Memory B cell (primary cell): ENCODE data around the gene CERK.

ENCODE experiments used
- ATAC-seq: fragments of 150-1000 bp; cut with Tn5 transposase; 2 replicates; pipeline ENCODE4 v1.10.0; 2021; ENCODE audit warnings: low read depth, mild to moderate bottlenecking, moderate library complexity
- DNase-seq, 2 donors: peaks; one replicate each; pipeline ENCODE4 v3.0.0; 2022; ENCODE audit warnings: low spot score in 2 of 2
- H3K27ac Mint-ChIP-seq: one replicate; pipeline ENCODE4 v1.8.0; 2022; ENCODE audit warnings: mild to moderate bottlenecking, moderate library complexity, mixed read lengths
- H3K27me3 Mint-ChIP-seq: one replicate; pipeline ENCODE4 v1.8.0; 2022; ENCODE audit warnings: mixed read lengths
- H3K36me3 Mint-ChIP-seq: one replicate; pipeline ENCODE4 v1.8.0; 2022; ENCODE audit warnings: mild to moderate bottlenecking, mixed read lengths
- H3K4me1 Mint-ChIP-seq: one replicate; pipeline ENCODE4 v1.8.0; 2022; ENCODE audit warnings: mixed read lengths
- H3K4me3 Mint-ChIP-seq: one replicate; pipeline ENCODE4 v1.8.0; 2022; ENCODE audit warnings: mild to moderate bottlenecking, moderate library complexity, mixed read lengths
- H3K9me3 Mint-ChIP-seq: one replicate; pipeline ENCODE4 v1.8.0; 2022; ENCODE audit warnings: mixed read lengths

The CERK gene

GRCh38 chr22:46674906-46675305 lies 63.1 kb downstream of the CERK start:
- DNase-seq (no peak), ATAC-seq (no peak)
- Mint-ChIP-seq H3K4me1 (peaks cover 22% of the 10 kb centered on the region), H3K4me3 (no peak overlapping the region), H3K9me3 (no peaks in the 10 kb centered on the region), H3K36me3 (peaks cover 11% of the 10 kb centered on the region), H3K27ac (no peak overlapping the region), H3K27me3 (no peaks in the 10 kb centered on the region)

DNA sequence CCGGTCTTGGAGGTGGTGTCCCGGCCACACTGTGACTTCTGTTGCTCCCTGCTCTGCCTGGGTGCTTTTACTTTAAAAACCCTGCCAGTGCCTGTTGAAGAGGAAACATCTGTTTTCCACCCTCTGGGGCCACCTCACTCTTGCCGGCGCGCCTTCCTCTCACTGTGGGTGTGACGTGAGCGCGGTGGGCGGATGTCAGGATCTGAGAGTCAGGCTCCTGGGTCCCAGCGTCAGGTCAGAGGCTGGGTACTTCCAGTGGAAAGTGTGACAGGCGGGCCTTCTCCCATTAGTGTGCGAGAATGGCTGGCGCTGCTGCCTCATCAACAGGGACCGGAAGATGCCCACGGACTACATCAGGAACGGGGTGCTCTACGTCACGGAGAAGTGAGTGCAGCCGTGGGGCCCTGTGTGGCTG lies 63.7 kb downstream of the CERK start:
- H3K4me3 Mint-ChIP-seq: peak overlapping the region; percentile 80
- ATAC-seq: peak; percentile 84
- H3K4me1 Mint-ChIP-seq: peaks cover 22% of the 10 kb centered on the region
- DNase-seq: peak; percentile 64 to 65
- H3K27me3 Mint-ChIP-seq: no peaks in the 10 kb centered on the region
- no peaks in the 10 kb centered on the region for H3K9me3 Mint-ChIP-seq
- peak overlapping the region; percentile 66 for H3K27ac Mint-ChIP-seq
- H3K36me3 Mint-ChIP-seq: peaks cover 12% of the 10 kb centered on the region

- H3K9me3 Mint-ChIP-seq: no peaks in the 10 kb centered on the region
- peak overlapping the region; percentile 80 for H3K4me3 Mint-ChIP-seq
- DNase-seq (peak in 1 of 2 donors; percentile 45), ATAC-seq (peak; percentile 26)
- peak overlapping the region; percentile 66 for H3K27ac Mint-ChIP-seq
- peaks cover 22% of the 10 kb centered on the region for H3K4me1 Mint-ChIP-seq
- no peaks in the 10 kb centered on the region for H3K27me3 Mint-ChIP-seq
- peaks cover 16% of the 10 kb centered on the region for H3K36me3 Mint-ChIP-seq
These were observed 64.3 kb downstream of the CERK start for GRCh38 chr22:46673662-46674236.

GRCh38 chr22:46673205-46673604 lies 64.8 kb downstream of the CERK start:
- ATAC-seq: no peak

DNA sequence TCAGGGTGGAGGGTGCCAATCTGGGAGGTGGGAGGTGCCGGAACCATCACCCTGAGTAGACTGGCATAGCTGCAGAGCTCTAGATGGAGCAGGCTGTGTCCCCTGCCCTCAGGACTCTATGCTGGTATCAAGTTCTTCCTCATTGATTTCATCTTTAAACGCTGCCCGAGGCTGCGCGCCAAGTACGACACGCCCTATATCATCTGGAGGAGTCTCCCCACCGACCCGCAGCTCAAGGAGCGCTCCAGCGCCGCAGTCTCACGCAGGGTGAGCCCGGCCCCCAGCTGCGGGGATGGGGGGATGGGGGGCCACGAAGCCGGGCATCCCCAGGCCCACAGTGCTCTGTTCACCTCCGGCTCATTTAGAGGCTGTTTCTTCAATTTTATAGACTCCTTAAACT lies 65.3 kb downstream of the CERK start:
- Mint-ChIP-seq H3K4me3 (peak overlapping the region; percentile 27), H3K4me1 (peaks cover 22% of the 10 kb centered on the region), H3K27ac (no peak overlapping the region)

More at GRCh38 chr22:46673205-46673604, 64.8 kb downstream of the CERK start:
- Mint-ChIP-seq H3K27ac (no peak overlapping the region), H3K4me1 (peaks cover 22% of the 10 kb centered on the region), H3K9me3 (no peaks in the 10 kb centered on the region), H3K27me3 (no peaks in the 10 kb centered on the region), H3K36me3 (peaks cover 16% of the 10 kb centered on the region), H3K4me3 (no peak overlapping the region)
- DNase-seq: no peak

DNA sequence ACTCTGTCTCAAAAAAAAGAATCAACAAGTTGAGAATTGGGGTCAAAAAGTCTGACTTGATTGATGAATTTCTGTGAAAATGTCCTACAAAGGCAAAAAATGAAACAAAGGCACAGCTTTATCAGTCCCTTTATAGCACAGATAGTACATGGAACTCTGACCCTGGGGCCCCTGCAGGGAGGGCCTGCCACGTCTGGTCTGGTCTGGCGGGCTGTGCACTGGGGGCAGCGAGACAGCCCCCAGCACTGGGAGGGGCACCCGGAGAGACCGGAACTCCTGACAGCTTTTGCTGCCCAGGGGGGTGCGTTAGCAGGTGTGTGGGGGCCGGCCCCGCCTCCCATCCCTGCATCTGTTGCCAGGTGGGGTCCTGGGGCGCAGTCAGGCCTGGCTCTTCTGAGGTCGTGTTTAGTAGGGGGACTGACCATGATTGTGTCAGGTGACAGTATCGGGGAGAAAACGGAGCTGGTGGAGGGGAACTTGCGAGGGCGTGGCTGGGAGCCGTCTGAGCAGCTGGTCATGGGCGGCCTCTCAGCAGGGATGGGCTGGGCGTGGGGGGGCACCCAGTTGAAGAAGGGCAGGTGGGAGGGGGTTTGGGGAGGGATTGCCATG lies 66.1 kb downstream of the CERK start:
- Mint-ChIP-seq H3K9me3 (no peaks in the 10 kb centered on the region), H3K4me3 (peak overlapping the region; percentile 45), H3K36me3 (peaks cover 9% of the 10 kb centered on the region), H3K27me3 (no peaks in the 10 kb centered on the region), H3K27ac (no peak overlapping the region), H3K4me1 (peaks cover 22% of the 10 kb centered on the region)
- peak; percentile 40 for ATAC-seq
- DNase-seq: peak in 1 of 2 donors; percentile 18

More for the DNA sequence above, 65.3 kb downstream of the CERK start:
- H3K36me3 Mint-ChIP-seq: peaks cover 13% of the 10 kb centered on the region
- no peak for DNase-seq
- no peak for ATAC-seq
- no peaks in the 10 kb centered on the region for H3K9me3 Mint-ChIP-seq
- no peaks in the 10 kb centered on the region for H3K27me3 Mint-ChIP-seq

DNA sequence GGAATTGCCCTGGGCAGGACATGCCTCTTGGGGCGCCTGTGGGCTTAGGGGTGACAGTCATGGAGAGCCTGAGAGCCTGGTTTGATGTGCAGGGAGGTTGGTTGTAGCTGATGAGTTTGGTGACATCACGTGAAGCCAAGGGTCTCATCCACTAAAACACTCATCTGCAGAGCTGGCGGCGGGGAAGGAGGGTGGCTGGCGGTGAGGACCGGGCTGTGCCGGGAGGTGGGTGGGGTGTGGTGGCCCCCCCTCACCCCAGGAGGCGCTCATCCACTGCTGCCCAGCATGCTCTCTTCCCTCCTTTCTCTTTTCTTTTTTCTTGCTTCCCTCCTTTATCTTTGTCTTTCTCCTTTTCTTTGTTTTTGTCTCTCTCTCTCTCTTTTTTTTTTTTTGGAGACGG lies 68.9 kb downstream of the CERK start:
- no peaks in the 10 kb centered on the region for H3K9me3 Mint-ChIP-seq
- H3K27me3 Mint-ChIP-seq: no peaks in the 10 kb centered on the region
- no peak for DNase-seq
- peaks cover 13% of the 10 kb centered on the region for H3K36me3 Mint-ChIP-seq
- H3K4me3 Mint-ChIP-seq: no peak overlapping the region
- H3K27ac Mint-ChIP-seq: no peak overlapping the region
- no peak for ATAC-seq
- peaks cover 14% of the 10 kb centered on the region for H3K4me1 Mint-ChIP-seq

DNA sequence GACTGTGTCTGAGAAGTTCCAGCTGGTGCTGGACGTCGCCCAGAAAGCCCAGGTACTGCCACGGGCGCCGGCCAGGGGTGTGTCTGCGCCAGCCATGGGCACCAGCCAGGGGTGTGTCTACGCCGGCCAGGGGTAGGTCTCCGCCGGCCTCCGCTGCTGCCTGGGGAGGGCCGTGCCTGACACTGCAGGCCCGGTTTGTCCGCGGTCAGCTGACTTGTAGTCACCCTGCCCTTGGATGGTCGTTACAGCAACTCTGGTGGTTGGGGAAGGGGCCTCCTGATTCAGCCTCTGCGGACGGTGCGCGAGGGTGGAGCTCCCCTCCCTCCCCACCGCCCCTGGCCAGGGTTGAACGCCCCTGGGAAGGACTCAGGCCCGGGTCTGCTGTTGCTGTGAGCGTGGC lies 69.9 kb downstream of the CERK start:
- Mint-ChIP-seq H3K4me1 (peaks cover 14% of the 10 kb centered on the region), H3K4me3 (no peak overlapping the region), H3K9me3 (no peaks in the 10 kb centered on the region), H3K27ac (no peak overlapping the region), H3K36me3 (peaks cover 13% of the 10 kb centered on the region), H3K27me3 (no peaks in the 10 kb centered on the region)
- no peak for DNase-seq
- no peak for ATAC-seq

- peaks cover 5% of the 10 kb centered on the region for H3K4me1 Mint-ChIP-seq
- DNase-seq (no peak), ATAC-seq (no peak)
- no peaks in the 10 kb centered on the region for H3K27me3 Mint-ChIP-seq
- H3K4me3 Mint-ChIP-seq: no peak overlapping the region
- H3K36me3 Mint-ChIP-seq: peaks cover 13% of the 10 kb centered on the region
- no peaks in the 10 kb centered on the region for H3K9me3 Mint-ChIP-seq
- no peak overlapping the region for H3K27ac Mint-ChIP-seq
These were observed 70.8 kb downstream of the CERK start for GRCh38 chr22:46667245-46667623.

- ATAC-seq (no peak), DNase-seq (no peak)
- H3K9me3 Mint-ChIP-seq: no peaks in the 10 kb centered on the region
- no peaks in the 10 kb centered on the region for H3K4me1 Mint-ChIP-seq
- no peak overlapping the region for H3K4me3 Mint-ChIP-seq
- H3K27me3 Mint-ChIP-seq: no peaks in the 10 kb centered on the region
- no peak overlapping the region for H3K27ac Mint-ChIP-seq
- H3K36me3 Mint-ChIP-seq: peaks cover 13% of the 10 kb centered on the region
These were observed 71.3 kb downstream of the CERK start for GRCh38 chr22:46666577-46667244.

DNA sequence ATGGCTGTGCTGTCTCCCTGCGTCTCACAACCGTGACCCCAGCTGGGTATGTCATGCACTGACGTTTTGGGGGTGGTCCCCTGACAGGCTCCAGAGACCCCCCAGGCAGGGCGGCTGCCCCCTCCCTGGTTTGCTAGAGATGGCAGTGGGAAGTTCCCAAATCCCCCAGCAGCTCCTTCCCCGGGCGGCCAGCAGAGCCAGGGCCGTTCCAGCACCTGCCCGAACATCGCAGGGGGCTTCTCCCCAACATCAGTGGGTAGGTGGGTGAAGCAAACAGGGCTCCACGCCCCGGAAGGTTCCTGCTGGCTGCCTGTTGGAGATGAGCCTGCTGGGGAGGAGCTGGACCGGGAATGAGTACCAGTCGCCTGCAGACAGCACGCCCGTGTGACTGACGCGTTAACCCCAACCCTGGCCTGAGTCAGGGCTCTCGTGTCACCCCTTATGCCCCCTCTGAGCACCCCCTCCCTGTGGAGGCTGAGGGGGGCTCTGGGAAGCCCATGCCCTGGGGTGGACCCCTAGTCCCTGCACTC lies 72.2 kb downstream of the CERK start:
- no peak overlapping the region for H3K4me3 Mint-ChIP-seq
- peaks cover 13% of the 10 kb centered on the region for H3K36me3 Mint-ChIP-seq
- no peak overlapping the region for H3K27ac Mint-ChIP-seq
- no peaks in the 10 kb centered on the region for H3K4me1 Mint-ChIP-seq
- no peaks in the 10 kb centered on the region for H3K9me3 Mint-ChIP-seq
- no peak for DNase-seq
- no peak for ATAC-seq
- no peaks in the 10 kb centered on the region for H3K27me3 Mint-ChIP-seq

DNA sequence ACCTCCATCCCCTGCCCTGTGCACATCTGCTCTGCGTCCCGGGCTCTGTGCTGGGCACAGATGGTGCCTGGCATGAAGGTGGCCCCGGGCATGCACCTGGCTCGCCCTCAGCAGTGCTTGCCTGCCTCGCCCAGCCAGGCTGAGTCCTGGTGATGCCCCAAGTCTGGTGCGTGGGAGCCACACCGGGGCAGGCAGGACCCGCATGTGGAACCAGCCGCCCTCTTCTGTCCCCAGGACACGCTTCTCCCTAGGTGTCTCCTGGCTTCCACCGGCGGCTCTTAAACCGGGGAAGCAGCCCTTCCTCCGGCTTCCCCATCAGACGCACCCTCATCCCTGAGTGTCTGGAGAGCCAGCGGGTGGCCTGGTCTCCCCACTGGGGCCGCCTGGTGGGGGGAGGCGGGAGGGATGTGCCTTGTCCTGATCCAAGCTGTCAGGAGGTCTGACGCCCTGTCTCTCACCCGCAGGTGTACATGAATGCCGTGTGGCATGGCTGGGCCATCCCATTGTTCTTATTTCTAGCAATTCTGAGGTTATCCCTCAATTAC lies 72.8 kb downstream of the CERK start:
- no peak overlapping the region for H3K4me3 Mint-ChIP-seq
- DNase-seq: no peak
- ATAC-seq: no peak
- H3K4me1 Mint-ChIP-seq: no peaks in the 10 kb centered on the region
- no peak overlapping the region for H3K27ac Mint-ChIP-seq
- peaks cover 13% of the 10 kb centered on the region for H3K36me3 Mint-ChIP-seq
- no peaks in the 10 kb centered on the region for H3K27me3 Mint-ChIP-seq
- no peaks in the 10 kb centered on the region for H3K9me3 Mint-ChIP-seq

DNA sequence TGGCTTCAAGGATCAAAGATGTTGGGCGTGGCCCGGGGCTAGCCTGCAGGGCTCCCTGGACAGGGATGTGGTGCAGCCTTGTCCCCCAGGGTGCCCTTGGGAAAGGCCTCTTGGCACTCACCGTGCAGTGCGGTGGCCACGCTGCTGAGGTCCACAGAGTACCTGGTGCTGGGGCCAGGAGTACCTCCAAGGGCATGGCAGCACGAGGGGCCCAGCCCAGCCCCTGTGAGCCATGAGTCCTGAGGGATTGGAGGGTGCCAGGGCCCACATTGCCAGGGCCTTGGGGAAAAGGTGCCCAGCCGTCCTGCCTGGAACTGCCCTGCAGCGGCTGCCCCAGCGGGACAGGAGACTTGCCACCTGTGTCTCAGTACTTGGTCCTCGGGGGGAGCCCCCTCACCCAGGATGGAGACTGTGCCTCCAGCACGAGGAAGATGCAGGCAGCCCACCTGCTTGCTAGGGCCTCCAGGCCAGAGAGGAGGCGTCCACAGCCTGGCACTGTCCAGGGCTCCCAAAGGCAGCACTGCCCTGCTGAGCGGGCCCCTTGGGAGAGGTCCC lies 73.7 kb downstream of the CERK start:
- Mint-ChIP-seq H3K27me3 (no peaks in the 10 kb centered on the region), H3K9me3 (no peaks in the 10 kb centered on the region), H3K27ac (no peak overlapping the region), H3K4me3 (no peak overlapping the region), H3K36me3 (peaks cover 15% of the 10 kb centered on the region), H3K4me1 (no peaks in the 10 kb centered on the region)
- DNase-seq: no peak
- no peak for ATAC-seq
